Coronary artery (tissue), 2 donors: ENCODE measurements around the gene GPC3.
"Not testable (repeated sequence)": the region's sequence is repeated elsewhere in the genome, so short reads cannot be mapped to it uniquely, and the experiment has no call there.

Experiments
- DNase-seq: peaks from one replicate; pipeline ENCODE4 v3.0.0-alpha.2; 2017; ENCODE audit warnings: low spot score
- H3K27ac ChIP-seq, 2 donors: fragments of 200-600 bp; sonication (generic); one replicate each; pipeline ENCODE4 v1.5.1; 2016 to 2019
- H3K4me3 ChIP-seq: fragments of 200-600 bp; sonication (generic); 2 replicates; pipeline ENCODE4 v1.5.1; 2016; ENCODE audit warnings: mild to moderate bottlenecking, moderate library complexity
- CTCF ChIP-seq: fragments of 200-600 bp; sonication (generic); IDR thresholded peaks from one replicate; pipeline ENCODE4 v1.5.1; 2019; ENCODE audit warnings: antibody characterized with exemption

Gene GPC3

GRCh38 chrX:133633162-133633561 lies 352.2 kb downstream of the GPC3 start:
- no peak for DNase-seq
- TF ChIP-seq CTCF, result no peak
- no peak overlapping the region for H3K4me3 ChIP-seq

GRCh38 chrX:133630362-133630761 lies 355.0 kb downstream of the GPC3 start:
- Histone ChIP-seq H3K27ac (no peak overlapping the region), H3K4me3 (no peak overlapping the region)
- no peak for TF ChIP-seq CTCF
- no peak for DNase-seq

More at GRCh38 chrX:133633162-133633561, 352.2 kb downstream of the GPC3 start:
- H3K27ac ChIP-seq, result no peak overlapping the region

GRCh38 chrX:133627673-133628072 lies 357.7 kb downstream of the GPC3 start:
- DNase-seq, result no peak
- no peak overlapping the region for H3K4me3 ChIP-seq
- no peak for TF ChIP-seq CTCF

GRCh38 chrX:133621384-133621783 lies 364.0 kb downstream of the GPC3 start:
- H3K27ac ChIP-seq, H3K4me3 ChIP-seq, DNase-seq: not testable (repeated sequence)

More at GRCh38 chrX:133627673-133628072, 357.7 kb downstream of the GPC3 start:
- H3K27ac ChIP-seq, result no peak overlapping the region

GRCh38 chrX:133611676-133612075 lies 373.7 kb downstream of the GPC3 start:
- no peak for TF ChIP-seq CTCF
- no peak overlapping the region for H3K27ac ChIP-seq
- DNase-seq, result no peak
- H3K4me3 ChIP-seq, result no peak overlapping the region

GRCh38 chrX:133610056-133610455 lies 375.3 kb downstream of the GPC3 start:
- H3K27ac ChIP-seq, result no peak overlapping the region
- no peak for TF ChIP-seq CTCF
- no peak overlapping the region for H3K4me3 ChIP-seq
- no peak for DNase-seq

- TF ChIP-seq CTCF, result no peak
- H3K4me3 ChIP-seq, result no peak overlapping the region
- H3K27ac ChIP-seq, result no peak overlapping the region
- DNase-seq, result no peak
Observed at GRCh38 chrX:133609166-133609565, 376.2 kb downstream of the GPC3 start.

- H3K4me3 ChIP-seq, result no peak overlapping the region
- DNase-seq, result no peak
- TF ChIP-seq CTCF, result no peak
- peak overlapping the region in 1 of 2 donors; percentile 59 for H3K27ac ChIP-seq
Observed at GRCh38 chrX:133608406-133608805, 377.0 kb downstream of the GPC3 start.
